NT2/D1 (cell line): ENCODE results near the gene ZNF518B.

Source experiments
- DNase-seq: peaks from one replicate; pipeline ENCODE4 v3.0.0-alpha.2; 2011; ENCODE audit warnings: low read depth, low spot score
- H3K27me3 ChIP-seq: 2 replicates; pipeline ENCODE4 v1.6.0; 2011; ENCODE audit warnings: mild to moderate bottlenecking; ENCODE audit not compliant: insufficient read length, insufficient read depth
- H3K36me3 ChIP-seq: 2 replicates; pipeline ENCODE4 v1.6.1; 2011; ENCODE audit warnings: mild to moderate bottlenecking, low read length, mixed read lengths; ENCODE audit not compliant: insufficient read depth, insufficient read length
- H3K4me1 ChIP-seq: 2 replicates; pipeline ENCODE4 v1.5.1; 2011; ENCODE audit not compliant: insufficient read depth, insufficient read length
- H3K4me3 ChIP-seq: 2 replicates; pipeline ENCODE4 v1.5.1; 2011; ENCODE audit warnings: low read depth; ENCODE audit not compliant: insufficient read length
- H3K9ac ChIP-seq: 2 replicates; pipeline ENCODE4 v1.6.0; 2011; ENCODE audit warnings: low read depth; ENCODE audit not compliant: insufficient read length
- H3K9me3 ChIP-seq: 2 replicates; pipeline ENCODE4 v1.5.1; 2011; ENCODE audit warnings: mild to moderate bottlenecking, low read length; ENCODE audit not compliant: insufficient read depth
- SUZ12 ChIP-seq: IDR thresholded peaks from 2 replicates; pipeline ENCODE4 v1.6.1; 2011; ENCODE audit not compliant: insufficient read length, insufficient read depth; ENCODE audit errors: extremely low read depth
- YY1 ChIP-seq: IDR thresholded peaks from 2 replicates; pipeline ENCODE4 v1.6.1; 2011; ENCODE audit not compliant: insufficient read length, insufficient read depth
- ZNF274 ChIP-seq: IDR thresholded peaks from 2 replicates; pipeline ENCODE4 v1.6.1; 2011; ENCODE audit warnings: mild to moderate bottlenecking, low read depth, low read length

Gene ZNF518B

GRCh38 chr4:10492464-10492863, 35.2 kb upstream of the ZNF518B start:
- H3K9ac ChIP-seq = no peak overlapping the region
- no peaks in the 10 kb centered on the region for H3K9me3 ChIP-seq
- peaks cover 3% of the 10 kb centered on the region for H3K27me3 ChIP-seq
- H3K4me3 ChIP-seq = no peak overlapping the region
- no peaks in the 10 kb centered on the region for H3K36me3 ChIP-seq
- DNase-seq = no peak
- no peak for TF ChIP-seq ZNF274
- no peak for TF ChIP-seq SUZ12
- TF ChIP-seq YY1 = no peak
- peaks cover 5% of the 10 kb centered on the region for H3K4me1 ChIP-seq

- Histone ChIP-seq H3K4me1 (peaks cover 5% of the 10 kb centered on the region), H3K4me3 (no peak overlapping the region), H3K9ac (no peak overlapping the region), H3K9me3 (no peaks in the 10 kb centered on the region), H3K36me3 (no peaks in the 10 kb centered on the region), H3K27me3 (peaks cover 3% of the 10 kb centered on the region)
- no peak for DNase-seq
- TF ChIP-seq ZNF274 (no peak), SUZ12 (no peak), YY1 (no peak)
These were observed 34.2 kb upstream of the ZNF518B start for GRCh38 chr4:10491401-10491800.

- H3K4me1 ChIP-seq = peaks cover 5% of the 10 kb centered on the region
- TF ChIP-seq YY1 = no peak
- no peak for TF ChIP-seq SUZ12
- TF ChIP-seq ZNF274 = no peak
- H3K9me3 ChIP-seq = no peaks in the 10 kb centered on the region
- H3K9ac ChIP-seq = no peak overlapping the region
- H3K4me3 ChIP-seq = no peak overlapping the region
- peaks cover 3% of the 10 kb centered on the region for H3K27me3 ChIP-seq
- no peaks in the 10 kb centered on the region for H3K36me3 ChIP-seq
- no peak for DNase-seq
These were observed 33.8 kb upstream of the ZNF518B start for GRCh38 chr4:10490996-10491395.

GRCh38 chr4:10482913-10483312, 25.7 kb upstream of the ZNF518B start:
- Histone ChIP-seq H3K4me1 (no peaks in the 10 kb centered on the region), H3K9me3 (no peaks in the 10 kb centered on the region), H3K36me3 (no peaks in the 10 kb centered on the region), H3K9ac (no peak overlapping the region), H3K27me3 (no peaks in the 10 kb centered on the region), H3K4me3 (no peak overlapping the region)
- DNase-seq = no peak
- TF ChIP-seq SUZ12 = no peak
- TF ChIP-seq ZNF274 = no peak
- no peak for TF ChIP-seq YY1

- no peak overlapping the region for H3K9ac ChIP-seq
- no peak for DNase-seq
- H3K36me3 ChIP-seq = no peaks in the 10 kb centered on the region
- H3K4me1 ChIP-seq = no peaks in the 10 kb centered on the region
- no peak for TF ChIP-seq ZNF274
- no peak for TF ChIP-seq YY1
- no peak for TF ChIP-seq SUZ12
- H3K27me3 ChIP-seq = no peaks in the 10 kb centered on the region
- H3K4me3 ChIP-seq = no peak overlapping the region
- H3K9me3 ChIP-seq = no peaks in the 10 kb centered on the region
These were observed 23.4 kb upstream of the ZNF518B start for GRCh38 chr4:10480616-10481015.

GRCh38 chr4:10478621-10479020, 21.4 kb upstream of the ZNF518B start:
- TF ChIP-seq SUZ12 = no peak
- no peak for TF ChIP-seq ZNF274
- TF ChIP-seq YY1 = no peak
- Histone ChIP-seq H3K4me1 (no peaks in the 10 kb centered on the region), H3K9me3 (no peaks in the 10 kb centered on the region), H3K9ac (no peak overlapping the region), H3K4me3 (no peak overlapping the region), H3K36me3 (no peaks in the 10 kb centered on the region), H3K27me3 (no peaks in the 10 kb centered on the region)
- no peak for DNase-seq

- Histone ChIP-seq H3K4me3 (no peak overlapping the region), H3K4me1 (no peaks in the 10 kb centered on the region), H3K9me3 (no peaks in the 10 kb centered on the region), H3K36me3 (no peaks in the 10 kb centered on the region), H3K9ac (no peak overlapping the region), H3K27me3 (no peaks in the 10 kb centered on the region)
- TF ChIP-seq ZNF274 (no peak), YY1 (no peak), SUZ12 (no peak)
- no peak for DNase-seq
These were observed 13.3 kb upstream of the ZNF518B start for GRCh38 chr4:10470505-10470904.
